GM12878 (cell line): Measurements from ENCODE around the gene GPRIN1.

Experiments used
- BHLHE40 ChIP-seq, 2 experiments: fragments of 450-650 bp in 1 of 2; IDR thresholded peaks; 2 replicates each; pipeline ENCODE4 v1.6.1; 2011 to 2017; ENCODE audit warnings: low read depth in 2 of 2, borderline replicate concordance in 1 of 2, improper control_type of control experiment in 1 of 2, low read length in 1 of 2, mild to moderate bottlenecking in 1 of 2
- CEBPB ChIP-seq, 2 experiments: fragments of 150-350 bp in 1 of 2; IDR thresholded peaks; 2 replicates each; pipeline ENCODE4 v1.6.1; 2012 to 2014; ENCODE audit warnings: low read depth in 2 of 2, low read length in 2 of 2, borderline replicate concordance in 1 of 2, inconsistent platforms in 1 of 2
- CTCF ChIP-seq, 3 experiments: IDR thresholded peaks in 2 of 3; conservative IDR thresholded peaks in 1 of 3; 2 replicates each; pipeline ENCODE4 v1.5.1; 2011; ENCODE audit warnings: low read depth in 3 of 3, low read length in 3 of 3, mild to moderate bottlenecking in 3 of 3, control low read depth in 2 of 3, moderate library complexity in 2 of 3, inconsistent platforms in 1 of 3, mixed read lengths in 1 of 3; ENCODE audit not compliant: control insufficient read depth in 2 of 3, insufficient read depth in 1 of 3; ENCODE audit errors: extremely low read depth in 1 of 3
- EP300 ChIP-seq, 2 experiments: fragments of 150-350 bp in 1 of 2; IDR thresholded peaks; 2 replicates each; pipeline ENCODE4 v1.6.1; 2011 to 2012; ENCODE audit warnings: low read depth in 2 of 2, low read length in 2 of 2, borderline replicate concordance in 1 of 2, improper control_type of control experiment in 1 of 2, inconsistent platforms in 1 of 2; ENCODE audit not compliant: control insufficient read depth in 1 of 2
- IRF5 ChIP-seq: fragments of 450-650 bp; IDR thresholded peaks from 2 replicates; pipeline ENCODE4 v1.6.1; 2017; ENCODE audit warnings: borderline replicate concordance
- POLR2A ChIP-seq: IDR thresholded peaks from 2 replicates; pipeline ENCODE4 v1.6.1; 2011; ENCODE audit warnings: low read depth, mild to moderate bottlenecking, low read length
- POLR2AphosphoS5 ChIP-seq: IDR thresholded peaks from 2 replicates; pipeline ENCODE4 v1.6.1; 2011; ENCODE audit warnings: mild to moderate bottlenecking, low read length, inconsistent platforms
- REST ChIP-seq: IDR thresholded peaks from 2 replicates; pipeline ENCODE4 v1.6.1; 2012; ENCODE audit warnings: mild to moderate bottlenecking, low read depth, low read length
- YY1 ChIP-seq: IDR thresholded peaks from 2 replicates; pipeline ENCODE4 v1.6.1; 2011; ENCODE audit warnings: low read depth, mild to moderate bottlenecking, low read length
- ZNF274 ChIP-seq: IDR thresholded peaks from one replicate; pipeline ENCODE4 v1.8.0; 2011; ENCODE audit not compliant: insufficient read length, insufficient read depth

- no peak for TF ChIP-seq BHLHE40 (IDR thresholded peaks at IDR 0.05; ENCODE audit: borderline replicate concordance in 1 of 2, low read depth in 2 of 2, low read length in 1 of 2)
- no peak for TF ChIP-seq CTCF (IDR thresholded peaks at IDR 0.05 in 2 of 3, conservative IDR thresholded peaks at IDR 0.05 in 1 of 3; ENCODE audit: control insufficient read depth in 2 of 3, extremely low read depth in 1 of 3, insufficient read depth in 1 of 3, low read depth in 3 of 3, low read length in 3 of 3)
- no peak for TF ChIP-seq REST
- no peak for TF ChIP-seq EP300 (IDR thresholded peaks at IDR 0.05; ENCODE audit: borderline replicate concordance in 1 of 2, control insufficient read depth in 1 of 2, low read depth in 2 of 2, low read length in 2 of 2)
- no peak for TF ChIP-seq POLR2A
- TF ChIP-seq IRF5, result no peak
- no peak for TF ChIP-seq POLR2AphosphoS5
- TF ChIP-seq ZNF274, result no peak
- no peak for TF ChIP-seq YY1
- no peak for TF ChIP-seq CEBPB (IDR thresholded peaks at IDR 0.05; ENCODE audit: borderline replicate concordance in 1 of 2, low read depth in 2 of 2, low read length in 2 of 2)
These were observed 38.0 kb upstream of the GPRIN1 start for GRCh38 chr5:176647843-176648473.
